ENCODE data around the gene MRPL42.
"Not testable (repeated sequence)": the region's sequence is repeated elsewhere in the genome, so short reads cannot be mapped to it uniquely, and the experiment has no call there.

MRPL42 gene

DNA sequence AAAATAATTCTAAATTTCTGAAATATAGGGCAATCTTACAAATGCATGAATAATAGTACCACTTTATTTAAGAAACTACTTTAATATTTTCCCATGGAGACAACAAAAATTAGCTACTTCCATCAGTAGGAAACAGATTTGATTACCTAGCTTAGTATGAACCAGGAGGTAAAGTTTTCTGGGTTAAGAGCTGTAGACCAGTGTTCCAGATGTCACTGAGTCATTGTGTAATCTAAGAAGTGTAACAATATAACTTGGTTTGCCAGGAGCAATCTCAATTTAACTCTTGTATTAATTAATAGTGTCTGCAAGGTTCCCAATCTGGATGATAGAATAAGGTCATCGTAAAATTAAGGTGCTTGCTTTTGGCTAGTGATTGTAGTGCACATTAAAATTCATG, 31.5 kb downstream of the MRPL42 start:
- DNase-seq (ENCODE audit: low read depth, low spot score): not testable (repeated sequence)

DNA sequence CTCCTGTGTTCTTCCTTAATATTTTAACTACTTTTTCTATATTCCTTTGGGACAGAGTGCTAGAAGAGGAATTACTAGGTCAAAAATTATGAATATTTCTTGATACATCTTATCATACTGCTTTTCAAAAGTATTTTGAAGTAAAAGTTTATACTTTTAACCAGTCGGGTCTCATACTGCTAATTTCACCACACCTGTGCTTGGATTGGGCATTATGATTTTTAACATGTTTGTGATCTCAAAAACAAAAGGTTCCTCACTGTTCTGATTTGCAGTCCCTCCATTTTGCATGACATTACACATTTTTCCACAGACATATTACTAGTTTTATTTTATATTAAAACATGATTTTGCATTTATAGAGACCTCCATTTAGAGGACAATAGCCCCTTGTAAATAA, 32.9 kb downstream of the MRPL42 start:
- no peak for DNase-seq (ENCODE audit: low read depth, low spot score)

DNA sequence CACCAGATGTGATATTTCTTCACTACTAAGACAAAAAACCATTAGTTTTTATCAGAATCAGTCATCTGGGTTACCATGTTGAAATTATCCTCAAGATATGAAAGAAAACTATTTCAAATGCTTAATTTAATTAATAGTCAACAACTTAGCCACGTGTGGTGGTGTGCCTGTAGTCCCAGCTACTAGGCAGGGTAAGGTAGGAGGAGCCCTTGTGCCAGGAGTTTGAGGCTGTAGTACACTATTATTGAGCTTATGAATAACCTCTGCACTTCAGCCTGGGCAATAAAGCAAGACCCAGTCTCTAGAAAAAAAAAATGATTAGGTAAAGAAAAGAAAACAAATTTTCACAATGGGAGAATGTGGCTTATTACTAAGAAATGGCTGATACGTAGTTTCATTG, 33.4 kb downstream of the MRPL42 start:
- DNase-seq (ENCODE audit: low read depth, low spot score): no peak

DNA sequence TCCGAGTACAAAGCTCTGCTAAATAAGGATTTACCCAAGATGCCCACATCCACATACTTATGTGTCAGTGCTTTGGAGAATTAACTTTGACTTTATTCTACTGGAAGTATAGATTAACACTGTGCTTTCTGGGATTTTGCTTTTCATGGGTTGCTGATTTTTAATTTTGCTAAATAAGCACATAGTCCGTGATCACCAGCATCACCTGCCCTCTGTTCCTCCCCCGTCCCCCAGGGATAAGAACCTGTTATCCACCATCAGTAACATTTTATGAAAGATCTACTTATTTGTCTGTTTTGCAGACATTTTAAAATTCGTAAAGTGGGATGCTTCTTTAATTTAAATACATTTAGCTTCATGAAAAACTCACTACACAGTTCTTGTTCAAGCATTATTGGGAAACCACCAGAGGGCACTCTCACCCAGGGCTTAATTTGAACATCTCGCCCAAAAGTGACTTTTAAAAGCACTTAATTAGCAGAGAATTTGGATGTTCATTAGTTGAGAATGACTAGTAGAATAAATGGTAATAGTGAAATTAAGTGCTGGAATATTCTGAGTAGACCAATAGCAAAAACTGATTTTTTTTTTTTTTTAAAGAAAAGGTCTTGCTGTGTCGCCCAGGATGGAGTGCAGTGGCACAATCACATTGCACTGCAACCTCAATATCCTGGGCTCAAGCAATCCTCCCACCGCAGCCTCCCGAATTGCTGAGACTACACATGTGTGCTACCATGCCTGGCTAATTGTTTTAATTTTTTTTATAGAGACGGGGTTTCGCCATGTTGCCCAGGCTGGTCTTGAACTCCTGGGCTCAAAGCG, 35.7 kb downstream of the MRPL42 start:
- no peak for DNase-seq (ENCODE audit: low read depth, low spot score)

DNA sequence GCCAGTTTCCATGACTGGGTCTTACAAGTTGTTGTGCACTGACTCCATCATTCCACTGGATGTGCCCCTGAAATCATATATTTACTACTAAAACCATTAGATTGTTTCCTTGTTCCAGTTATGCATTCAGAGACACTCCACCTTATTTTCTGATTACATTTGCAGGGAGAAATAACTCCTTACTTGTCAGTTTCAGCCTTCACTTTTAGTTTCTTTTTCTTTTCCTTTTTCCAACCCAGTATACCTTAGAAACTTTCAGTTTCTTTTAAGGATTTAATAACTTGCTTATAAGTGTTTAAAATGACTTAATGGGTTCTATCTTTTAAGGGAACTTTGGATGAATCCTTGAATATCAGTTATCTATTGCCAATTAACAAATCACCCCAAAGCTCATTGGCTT, 39.9 kb downstream of the MRPL42 start:
- DNase-seq (ENCODE audit: low read depth, low spot score): no peak

DNA sequence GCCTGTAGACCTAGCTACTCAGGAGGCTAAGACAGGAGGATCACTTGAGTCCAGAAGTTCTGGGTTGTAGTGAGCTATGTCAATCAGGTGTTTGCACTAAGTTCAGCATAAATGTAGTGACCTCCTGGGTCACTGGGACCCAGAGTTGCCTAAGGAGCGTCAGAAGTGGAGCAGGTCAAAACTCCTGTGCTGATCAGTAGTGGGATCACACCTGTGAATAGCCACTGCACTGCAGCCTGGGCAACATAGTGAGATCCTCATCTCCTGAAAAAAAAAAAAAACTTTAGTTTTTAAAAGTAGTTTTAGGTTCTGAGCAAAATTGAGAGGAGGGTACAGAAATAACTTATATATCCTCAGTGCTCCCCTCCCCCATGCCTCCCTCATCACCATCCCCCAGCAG, 42.2 kb downstream of the MRPL42 start:
- no peak for DNase-seq (ENCODE audit: low read depth, low spot score)

DNA sequence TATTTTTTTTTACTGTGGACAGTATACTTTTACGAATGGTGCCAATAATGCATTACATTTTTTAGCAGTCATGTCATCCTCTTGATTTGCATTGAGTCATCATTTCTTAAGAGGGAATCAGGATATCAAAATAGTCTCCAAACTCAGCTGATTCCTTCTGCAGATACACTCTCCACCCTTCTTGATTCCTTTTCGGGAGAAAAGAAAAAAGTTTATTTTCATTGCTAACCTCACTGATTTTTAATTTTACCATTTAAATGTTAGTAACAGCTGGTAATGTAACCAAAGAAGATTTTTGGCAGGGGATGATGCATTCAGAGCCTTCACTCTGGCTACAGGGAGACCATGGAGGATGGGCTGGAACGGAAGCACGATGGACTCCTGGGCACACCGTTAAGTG, 47.5 kb downstream of the MRPL42 start:
- DNase-seq (ENCODE audit: low read depth, low spot score): no peak

DNA sequence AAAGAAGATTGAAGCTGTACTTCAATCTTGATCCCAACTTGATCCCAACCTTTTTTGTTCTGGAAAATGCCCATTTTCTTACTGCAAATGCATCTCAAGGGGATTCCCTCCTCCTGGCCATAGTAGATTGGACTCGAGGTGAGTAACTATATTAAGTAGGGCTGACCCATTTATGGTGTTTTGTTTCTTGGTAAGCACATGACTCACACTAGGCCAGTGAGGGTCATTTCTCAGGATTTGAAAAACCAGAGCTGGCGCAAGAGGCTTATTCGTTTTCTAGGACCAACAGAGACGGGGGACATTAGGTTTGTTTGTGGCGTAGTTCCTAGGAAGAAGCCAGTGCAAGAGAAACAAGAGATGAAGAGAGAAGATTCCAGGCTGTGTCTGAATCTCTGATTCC, 51.4 kb downstream of the MRPL42 start:
- DNase-seq (ENCODE audit: low read depth, low spot score): no peak

DNA sequence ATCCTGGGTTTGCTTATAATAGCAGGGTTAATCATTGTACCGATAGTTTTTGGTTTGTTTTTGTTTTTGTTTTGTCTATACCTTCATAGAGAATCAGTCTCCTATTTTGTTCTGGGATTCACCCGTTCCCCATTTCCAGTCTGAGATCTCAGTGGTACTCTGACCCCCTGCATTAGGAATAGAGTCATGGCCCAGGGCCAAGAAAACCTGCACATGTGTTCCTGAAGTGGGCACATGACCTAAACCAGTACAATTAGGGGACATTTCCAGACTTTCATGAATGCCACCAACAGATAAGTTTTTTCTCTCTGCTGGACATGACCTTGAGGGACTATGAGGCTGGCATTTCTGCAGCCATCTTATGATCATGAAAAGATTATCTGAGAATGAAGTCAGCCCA, 52.5 kb downstream of the MRPL42 start:
- DNase-seq (ENCODE audit: low read depth, low spot score): no peak

DNA sequence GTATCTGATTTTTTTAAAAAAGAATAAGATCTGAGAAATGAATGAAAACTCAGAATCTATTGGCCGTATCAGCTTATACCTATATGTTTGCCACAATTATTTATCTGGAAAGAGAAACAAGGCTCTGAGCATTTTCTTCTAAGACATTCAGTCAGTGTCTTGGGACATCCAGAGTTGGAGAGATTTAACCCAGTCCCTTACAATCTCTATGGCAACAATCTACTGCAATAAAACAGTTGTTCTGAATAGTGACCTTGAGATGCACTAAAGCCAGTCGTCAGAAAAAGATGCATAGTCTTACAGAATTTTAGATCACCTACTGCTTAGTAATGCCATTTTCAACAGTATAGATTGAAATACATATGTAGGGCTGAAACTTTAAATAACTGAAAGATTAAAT, 53.1 kb downstream of the MRPL42 start:
- DNase-seq (ENCODE audit: low read depth, low spot score): no peak

DNA sequence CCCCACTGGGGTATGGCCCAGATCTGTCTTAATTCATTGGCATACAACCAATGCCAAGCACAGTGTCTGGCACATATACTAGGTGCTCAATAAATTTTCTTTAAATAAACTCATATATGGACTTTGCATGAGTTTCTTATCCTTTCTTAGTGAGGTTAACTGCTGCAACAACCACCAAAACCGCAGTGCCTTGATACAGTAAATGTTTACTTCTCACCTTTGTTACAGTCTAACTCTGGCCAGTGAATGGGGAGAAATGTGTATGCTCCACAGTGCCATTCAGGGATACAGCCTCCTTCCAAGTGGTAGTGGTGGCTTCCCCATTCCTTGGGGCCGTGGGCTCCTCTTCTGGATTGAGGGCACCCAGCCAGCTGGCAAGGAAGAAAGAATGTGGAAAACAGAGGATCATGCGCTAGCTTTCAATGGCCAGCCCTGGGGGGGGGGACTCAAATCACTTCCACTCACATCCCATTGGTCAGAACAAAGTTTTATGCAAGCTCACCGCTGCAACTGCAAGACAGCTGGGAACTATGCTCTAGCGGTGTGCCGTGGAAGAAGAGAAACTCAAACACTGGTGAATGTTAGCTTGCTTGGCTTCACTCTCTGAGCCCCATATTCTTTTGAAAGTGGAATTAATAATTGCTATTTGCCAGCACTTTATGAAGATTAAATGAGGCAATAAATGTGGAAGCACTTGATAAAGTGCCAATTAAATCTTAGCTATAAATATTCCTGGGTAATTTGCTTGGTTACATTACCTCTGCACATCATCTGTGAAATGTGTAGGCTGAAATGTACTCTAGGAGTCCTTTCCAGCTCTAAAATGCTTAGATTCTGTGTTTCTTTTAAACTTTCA, 54.1 kb downstream of the MRPL42 start:
- no peak for DNase-seq (ENCODE audit: low read depth, low spot score)

DNA sequence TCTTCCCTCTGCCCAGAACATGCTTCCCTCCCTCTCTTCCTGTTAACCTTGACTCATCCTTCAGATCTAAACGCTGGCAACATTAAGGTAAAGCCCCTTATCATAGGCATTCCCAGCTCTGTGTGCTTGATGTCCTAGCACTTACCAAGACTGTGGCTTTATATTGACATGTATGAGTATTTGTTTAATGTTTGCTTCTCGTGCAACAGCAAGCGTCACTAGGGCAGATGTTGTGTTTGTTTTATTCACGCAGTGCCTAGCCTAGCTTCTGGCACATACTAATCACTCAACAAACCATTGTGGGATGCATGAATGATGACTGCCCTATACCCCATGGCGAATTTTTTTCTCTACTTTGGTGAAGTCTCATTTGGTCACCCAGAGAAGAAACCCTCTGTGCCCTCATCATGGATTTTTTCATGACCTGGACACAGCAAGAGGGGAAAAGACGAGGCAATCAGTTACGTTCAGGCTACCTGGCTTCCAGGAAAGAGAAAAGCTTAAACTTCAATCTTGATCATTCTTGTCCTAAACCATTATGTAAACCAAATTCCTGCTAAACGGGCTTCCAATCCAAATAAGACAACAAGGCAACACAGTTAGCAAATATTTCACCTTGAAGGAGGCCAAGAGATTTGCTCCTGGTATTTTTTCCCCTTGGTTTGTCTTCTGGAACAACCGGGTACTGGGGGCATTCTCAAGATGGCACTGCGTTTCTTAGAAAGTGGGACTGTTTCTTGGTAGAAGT, 57.2 kb downstream of the MRPL42 start:
- no peak for DNase-seq (ENCODE audit: low read depth, low spot score)

DNA sequence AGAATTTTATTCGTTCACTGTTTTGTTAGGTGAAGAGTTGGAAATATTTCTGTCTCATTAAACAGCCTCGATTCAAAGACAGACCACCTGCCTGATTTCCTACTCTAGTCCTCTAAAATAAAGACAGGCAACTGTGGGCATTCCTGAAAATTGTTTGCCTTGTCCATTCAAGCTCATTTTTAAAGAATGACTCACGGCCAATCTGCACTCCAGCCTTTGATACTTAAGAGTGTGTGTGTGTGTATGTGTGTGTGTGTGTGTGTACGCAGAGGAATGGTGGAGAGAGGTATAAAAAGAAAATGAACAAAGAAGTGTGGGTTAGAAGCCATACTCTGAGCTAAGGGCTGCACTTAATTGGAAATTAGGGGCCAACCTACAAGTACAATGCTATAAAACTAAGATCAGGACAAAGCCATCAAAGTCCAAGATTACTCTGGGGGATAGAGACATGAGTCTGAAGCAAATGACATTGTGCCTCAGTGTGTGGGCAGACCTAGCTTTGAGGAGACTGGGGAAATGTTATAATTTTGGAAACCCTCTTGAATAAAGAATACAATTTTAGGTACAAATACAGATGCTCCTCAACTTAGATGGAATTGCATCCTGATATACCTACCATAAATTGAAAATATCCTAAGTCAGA, 59.6 kb downstream of the MRPL42 start:
- peak; percentile 65 for DNase-seq (ENCODE audit: low read depth, low spot score)

DNA sequence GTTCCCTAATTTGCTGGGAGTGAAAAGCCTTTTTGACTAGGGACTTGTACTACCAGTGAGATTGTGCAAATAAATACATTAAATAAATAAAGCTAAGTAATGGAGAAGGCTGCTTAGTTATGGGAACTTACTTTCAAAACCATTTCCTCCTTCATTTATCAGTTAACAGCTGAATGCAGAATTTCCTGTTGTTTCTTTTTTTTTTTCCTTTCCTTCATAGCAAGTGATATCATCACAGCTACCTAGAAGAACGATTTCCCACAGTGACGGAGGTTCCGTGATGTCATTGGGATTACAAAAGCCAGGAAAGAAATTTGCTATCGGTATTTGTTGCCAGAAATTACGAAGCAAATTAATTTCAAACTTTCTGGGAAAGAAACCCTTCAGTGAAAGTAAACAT, 63.0 kb downstream of the MRPL42 start:
- DNase-seq (ENCODE audit: low read depth, low spot score): no peak

DNA sequence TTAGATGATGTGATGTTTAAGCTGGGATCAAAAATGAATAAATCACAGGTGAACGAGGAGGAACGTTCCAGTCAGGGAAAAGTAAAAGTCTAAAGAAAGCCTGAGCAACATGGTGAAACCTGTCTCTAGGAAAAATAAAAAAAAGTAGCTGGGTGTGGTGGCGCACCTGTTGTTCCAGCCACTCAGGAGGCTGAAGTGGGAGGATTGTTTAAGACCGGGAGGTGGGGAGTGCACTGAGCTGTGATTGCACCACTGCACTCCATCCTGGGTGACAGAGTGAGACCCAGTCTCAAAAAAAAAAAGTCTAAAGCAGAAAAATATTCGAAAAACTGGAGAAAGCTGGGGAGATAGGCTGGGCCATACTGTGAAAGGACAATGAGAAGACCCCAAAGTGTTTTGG, 66.0 kb downstream of the MRPL42 start:
- DNase-seq (ENCODE audit: low read depth, low spot score): no peak

DNA sequence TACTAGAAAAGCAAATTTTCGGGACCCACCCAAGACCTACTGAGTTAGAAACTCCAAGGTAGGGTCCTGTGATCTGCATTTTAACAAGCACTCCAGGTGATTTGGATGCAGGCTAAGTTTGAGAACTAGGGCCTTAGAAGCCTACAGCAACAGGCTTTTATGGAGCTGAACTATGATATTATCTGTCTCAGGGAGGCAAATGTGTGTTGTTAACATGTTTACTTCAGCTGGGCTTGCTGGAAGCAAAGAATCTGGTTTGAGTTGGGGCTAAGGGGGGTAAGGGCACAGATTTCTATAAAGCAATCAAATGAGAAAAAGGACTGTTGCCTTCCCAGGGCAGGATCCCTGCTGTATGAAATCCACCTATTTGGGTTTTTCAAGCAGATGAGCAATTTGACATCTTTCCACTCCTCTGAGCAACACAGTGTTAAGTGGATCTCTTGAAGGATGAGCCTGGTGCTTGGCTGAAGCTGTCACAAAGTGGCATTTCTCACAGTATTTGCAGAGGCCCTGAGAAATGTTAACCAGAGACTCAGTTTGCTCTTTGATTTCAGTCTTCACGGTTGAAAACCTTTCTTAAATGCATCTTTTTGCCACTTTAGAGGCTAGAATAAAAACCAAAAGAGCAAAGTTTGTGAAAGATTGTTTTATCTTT, 68.9 kb downstream of the MRPL42 start:
- no peak for DNase-seq (ENCODE audit: low read depth, low spot score)

DNA sequence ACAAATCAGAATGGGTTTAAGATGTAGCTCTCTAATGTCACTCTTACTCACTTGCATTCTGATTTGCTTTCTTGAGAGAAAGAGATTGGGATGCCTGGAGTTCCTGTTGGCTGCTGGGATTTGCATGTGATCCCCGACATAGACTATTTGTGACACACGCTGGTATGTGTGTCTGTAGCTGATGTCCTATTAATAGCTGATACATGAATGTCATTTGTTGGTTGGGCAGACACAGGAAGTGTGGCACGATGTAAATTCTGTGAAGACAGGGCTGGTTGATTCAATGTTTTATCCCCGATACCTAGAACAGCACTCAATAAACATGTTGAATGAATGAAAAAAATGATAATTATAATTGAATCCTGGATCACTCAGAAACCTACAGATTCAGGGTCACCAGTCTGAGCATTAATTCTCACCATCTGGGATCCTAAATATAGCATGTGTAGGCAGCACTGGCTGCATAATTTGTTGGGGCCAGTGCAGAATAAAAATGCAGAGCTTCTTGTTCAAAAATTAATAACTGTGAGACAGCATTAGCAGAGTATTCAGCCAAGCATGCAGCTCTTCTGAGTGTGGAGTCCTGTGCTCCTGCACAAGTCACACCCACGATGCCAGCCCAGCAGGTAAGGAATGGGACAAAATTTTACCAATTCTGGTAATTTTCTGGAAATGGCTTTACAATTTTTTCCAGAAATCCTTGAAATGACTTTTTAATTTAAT, 69.6 kb downstream of the MRPL42 start:
- DNase-seq (ENCODE audit: low read depth, low spot score): no peak

DNA sequence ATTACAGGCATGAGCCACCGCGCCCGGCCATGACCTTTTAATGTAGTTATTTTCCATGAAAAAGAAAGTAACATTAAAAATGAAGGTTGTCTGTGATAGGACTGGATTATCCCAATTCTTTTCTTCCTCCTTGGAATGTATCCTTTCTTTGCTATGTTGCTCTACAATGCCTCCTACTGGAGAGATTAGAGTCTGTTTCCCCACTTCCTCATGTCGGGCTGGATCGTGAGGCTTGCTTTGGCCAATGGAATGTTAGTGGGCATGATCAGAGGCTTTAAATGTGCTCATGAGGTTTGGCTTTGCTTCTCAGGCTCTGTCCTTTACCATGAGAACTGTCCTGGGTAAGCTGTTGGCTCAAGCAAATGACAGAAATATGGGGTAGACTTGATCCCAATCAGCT, 70.5 kb downstream of the MRPL42 start:
- no peak for DNase-seq (ENCODE audit: low read depth, low spot score)

DNA sequence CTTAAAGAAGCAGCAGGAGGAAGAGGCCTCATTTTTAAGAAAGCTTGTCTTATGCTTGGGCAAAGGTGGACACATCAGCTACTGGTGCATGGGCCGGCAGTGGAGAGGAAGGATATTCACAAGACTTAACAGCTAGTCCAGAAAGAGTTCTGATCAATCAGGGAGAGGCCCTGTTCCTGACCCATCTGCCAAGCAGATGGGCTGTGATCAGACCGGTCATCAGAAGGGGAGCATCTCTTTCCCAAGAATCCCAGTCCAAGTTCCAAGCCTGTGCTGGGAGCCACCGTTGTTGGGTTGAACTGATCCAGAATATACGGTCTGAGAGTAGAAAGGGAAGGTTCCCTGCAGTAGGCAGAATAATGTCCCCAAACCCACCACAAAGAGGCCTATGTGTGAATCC, 72.5 kb downstream of the MRPL42 start:
- DNase-seq (ENCODE audit: low read depth, low spot score): no peak

DNA sequence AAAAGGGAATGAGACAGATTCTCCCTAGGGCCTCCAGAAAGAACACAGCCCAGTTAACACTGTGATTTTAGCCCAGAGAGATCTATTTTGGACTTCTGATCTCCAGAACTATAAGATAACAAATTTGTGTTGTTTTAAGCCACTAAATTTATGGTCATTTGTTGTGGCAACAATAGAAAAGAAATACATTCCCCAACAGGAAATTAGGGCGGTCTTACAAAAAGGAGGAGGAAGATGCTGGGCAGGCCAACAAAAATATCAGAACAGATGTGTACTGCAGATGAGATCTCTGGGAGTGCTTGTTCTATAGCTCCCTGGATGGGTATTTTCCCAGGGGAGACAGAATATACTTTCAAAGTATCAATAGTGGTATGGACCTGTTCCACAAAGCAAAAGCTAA, 73.2 kb downstream of the MRPL42 start:
- peak; percentile 13 for DNase-seq (ENCODE audit: low read depth, low spot score)

Data from smooth muscle cell of the brain vasculature (primary cell).